NCI-H2196 (cell line): ENCODE data around the gene MMEL1.
"Not testable (repeated sequence)": the region's sequence is repeated elsewhere in the genome, so short reads cannot be mapped to it uniquely, and the experiment has no call there.

Experiments
- DNase-seq: peaks from one replicate; lab custom pipeline; 2025; ENCODE audit not compliant: unreplicated experiment; lab: John Stamatoyannopoulos, UW

The MMEL1 gene

DNA sequence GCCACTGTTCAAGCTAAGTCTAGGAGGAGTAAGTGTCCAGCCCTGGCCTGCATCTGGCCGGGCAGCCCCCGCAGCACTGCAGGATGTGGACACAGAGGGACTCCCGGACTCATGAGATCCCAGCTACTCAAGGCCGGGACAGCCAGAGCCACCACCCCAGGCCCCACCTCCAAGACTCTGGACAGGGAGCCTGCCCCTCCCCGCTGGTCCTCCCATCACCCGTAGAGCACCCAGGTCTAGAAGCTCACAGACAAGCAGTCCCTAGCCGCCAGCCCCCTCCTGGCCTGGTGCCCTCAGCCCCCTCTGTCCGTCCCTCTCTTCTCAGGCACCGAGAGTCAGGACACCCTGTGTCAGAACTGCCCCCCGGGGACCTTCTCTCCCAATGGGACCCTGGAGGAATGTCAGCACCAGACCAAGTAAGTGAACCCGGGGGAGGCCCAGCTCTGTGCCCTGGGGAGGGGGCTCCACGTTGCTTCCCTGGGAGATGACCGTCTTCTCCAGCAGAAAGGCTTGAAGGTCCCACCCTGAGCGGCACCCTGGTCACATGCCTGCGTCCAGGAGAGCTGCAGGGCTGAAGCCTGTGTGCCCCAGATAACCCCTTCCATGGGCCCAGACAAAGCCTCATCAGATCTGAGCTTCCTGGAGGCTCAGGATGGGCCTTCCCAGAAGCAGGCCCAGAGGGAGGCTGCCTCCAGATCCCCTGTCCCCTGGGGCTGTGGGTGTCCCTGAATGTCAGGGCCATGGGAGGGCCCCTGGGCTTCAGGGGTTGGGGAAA, 72.3 kb downstream of the MMEL1 start:
- DNase-seq: no peak

DNA sequence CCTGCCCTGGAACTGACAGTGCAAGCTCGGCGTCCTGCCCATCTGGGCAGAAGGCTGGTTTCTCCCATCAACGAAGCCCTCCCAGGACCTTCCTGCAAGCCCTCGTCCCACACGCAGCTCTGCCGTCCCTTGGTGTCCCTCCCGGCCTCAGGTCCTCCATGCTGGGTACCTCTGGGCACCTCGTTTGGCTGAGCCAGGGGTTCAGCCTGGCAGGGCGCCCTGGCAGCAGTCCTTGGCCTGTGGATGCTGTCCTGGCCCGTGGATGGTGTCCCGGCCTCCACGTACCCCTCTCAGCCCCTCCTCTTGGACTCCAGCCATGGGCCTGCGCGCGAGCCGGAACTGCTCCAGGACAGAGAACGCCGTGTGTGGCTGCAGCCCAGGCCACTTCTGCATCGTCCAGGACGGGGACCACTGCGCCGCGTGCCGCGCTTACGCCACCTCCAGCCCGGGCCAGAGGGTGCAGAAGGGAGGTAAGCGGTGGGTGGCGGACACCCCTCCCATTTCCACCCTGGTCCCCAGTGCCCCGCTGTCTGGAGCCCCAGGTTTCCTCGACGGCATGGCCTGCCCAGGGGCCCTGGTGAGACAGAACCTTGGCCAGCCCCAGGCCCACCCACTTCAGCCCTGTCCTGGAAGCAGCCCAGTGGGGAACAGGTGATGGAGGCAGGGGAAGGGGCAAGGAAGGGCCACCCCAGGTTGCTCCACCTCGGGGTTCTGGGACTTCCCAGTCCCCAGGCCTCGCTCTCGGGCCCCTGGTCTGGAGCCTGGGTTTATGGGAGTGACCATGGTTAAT, 73.1 kb downstream of the MMEL1 start:
- DNase-seq: no peak

DNA sequence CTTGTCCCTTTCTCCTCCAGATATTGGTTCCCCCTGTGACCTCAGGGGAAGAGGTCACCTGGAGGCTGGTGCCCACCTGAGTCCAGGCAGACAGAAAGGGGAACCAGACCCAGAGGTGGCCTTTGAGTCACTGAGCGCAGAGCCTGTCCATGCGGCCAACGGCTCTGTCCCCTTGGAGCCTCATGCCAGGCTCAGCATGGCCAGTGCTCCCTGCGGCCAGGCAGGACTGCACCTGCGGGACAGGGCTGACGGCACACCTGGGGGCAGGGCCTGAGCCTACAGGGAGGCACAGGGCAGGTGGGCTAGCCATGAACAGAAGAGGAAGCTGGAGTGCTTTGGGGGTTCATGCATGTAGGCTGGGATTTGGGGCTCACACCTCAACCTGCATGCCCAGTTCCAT, 74.0 kb downstream of the MMEL1 start:
- no peak for DNase-seq

DNA sequence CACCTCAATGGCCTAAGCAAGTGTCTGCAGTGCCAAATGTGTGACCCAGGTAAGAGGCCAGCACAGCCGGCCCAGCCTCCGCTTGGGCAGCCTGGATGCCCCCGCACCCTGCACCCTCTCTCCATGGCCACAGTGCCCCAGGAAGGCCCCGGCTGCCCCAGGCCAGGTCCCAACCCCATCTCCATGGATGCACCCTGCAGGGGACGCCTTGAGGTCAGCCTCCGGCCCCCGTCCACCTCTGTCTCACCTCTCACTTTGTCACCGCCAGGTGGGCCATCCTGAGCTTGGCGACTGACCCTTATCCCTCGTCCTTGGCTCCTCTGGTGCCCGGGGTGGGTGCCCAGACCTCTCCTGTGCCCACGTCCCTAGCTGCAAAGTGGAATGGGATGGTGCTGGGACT, 74.4 kb downstream of the MMEL1 start:
- DNase-seq: no peak

DNA sequence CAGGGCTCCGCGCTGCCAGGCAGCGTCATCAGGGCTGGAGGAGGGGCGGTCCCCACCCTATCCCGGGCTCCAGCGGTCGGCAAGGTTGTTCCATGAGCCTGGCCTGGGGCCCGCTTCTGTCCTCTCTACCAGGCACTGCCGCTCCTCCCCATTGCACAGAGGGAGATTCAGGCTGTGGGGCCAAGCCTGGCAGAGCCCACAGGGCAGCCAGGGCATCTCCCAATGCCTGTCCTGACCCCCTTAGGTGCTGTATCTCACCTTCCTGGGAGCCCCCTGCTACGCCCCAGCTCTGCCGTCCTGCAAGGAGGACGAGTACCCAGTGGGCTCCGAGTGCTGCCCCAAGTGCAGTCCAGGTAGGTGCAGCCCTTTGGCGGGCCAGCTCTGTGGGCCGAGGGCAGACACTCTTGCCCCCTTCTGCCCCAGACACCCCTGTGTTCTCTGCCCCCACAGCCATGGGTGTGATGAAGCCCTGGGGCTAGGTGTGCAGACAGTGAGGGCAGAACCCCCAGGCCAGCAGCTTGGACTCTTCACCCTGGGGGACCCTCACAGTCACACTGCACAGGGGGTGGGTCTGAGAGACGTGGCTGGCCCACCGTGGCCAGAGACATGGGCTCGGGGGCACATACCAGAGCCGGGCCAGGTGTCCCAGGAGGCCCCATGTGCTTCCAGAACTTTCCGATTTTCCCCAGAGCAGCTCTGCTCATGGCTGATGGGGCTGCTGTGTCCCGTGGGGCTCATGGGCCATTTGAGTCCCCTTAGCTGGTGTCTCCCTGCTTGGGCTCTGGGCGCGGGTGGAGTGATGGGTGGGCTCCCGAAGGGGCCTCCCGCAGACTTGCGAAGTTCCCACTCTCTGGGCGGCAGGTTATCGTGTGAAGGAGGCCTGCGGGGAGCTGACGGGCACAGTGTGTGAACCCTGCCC, 75.1 kb downstream of the MMEL1 start:
- no peak for DNase-seq

DNA sequence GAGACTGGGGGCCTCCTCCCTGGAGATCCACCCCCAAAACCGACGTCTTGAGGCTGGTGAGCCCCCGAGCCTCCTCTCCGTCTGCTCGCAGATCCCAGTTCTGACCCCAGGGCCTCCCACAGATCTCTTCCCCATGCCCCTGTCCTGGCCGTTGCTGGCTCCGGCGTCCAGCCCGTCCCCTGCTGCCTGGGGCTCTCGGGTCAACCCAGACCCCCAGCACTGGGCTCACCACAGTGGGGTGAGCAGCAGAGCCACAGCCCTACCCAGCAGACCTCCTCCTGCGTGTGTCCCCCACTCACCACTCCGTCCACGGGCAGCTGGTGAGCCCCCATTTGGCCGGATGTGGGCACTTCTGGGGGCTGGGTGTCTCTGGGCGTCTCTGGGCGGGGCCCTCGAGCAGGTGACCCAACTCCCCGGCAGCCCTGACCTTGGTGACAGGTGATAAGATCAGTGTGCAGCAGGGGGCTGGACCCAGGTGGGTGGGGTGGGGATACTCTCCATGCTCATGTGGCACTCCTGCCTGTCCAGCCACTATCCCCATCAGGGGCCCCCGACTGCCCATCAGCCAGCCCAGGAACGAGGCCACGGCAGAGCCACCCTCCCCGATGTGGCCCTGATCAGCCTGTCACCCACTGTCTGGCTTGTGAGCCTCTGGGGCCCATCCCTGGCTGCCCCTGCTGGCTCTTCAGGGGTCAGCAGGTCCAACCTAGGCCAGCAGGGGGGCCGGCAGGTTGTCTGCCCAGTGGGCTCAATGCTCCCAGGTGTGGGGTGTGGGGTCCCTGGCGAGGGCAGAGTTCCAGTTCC, 75.9 kb downstream of the MMEL1 start:
- no peak for DNase-seq

DNA sequence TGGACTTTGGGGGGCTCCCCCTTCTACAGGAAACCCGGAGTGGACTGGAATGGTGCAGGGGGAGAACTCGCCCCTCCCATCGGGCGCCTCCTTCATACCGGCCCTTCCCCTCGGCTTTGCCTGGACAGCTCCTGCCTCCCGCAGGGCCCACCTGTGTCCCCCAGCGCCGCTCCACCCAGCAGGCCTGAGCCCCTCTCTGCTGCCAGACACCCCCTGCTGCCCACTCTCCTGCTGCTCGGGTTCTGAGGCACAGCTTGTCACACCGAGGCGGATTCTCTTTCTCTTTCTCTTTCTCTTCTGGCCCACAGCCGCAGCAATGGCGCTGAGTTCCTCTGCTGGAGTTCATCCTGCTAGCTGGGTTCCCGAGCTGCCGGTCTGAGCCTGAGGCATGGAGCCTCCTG, 76.5 kb downstream of the MMEL1 start, which contains the start of gene TNFRSF14:
TSS of gene TNFRSF14 (plus strand) at position 95 of the 401 bp plus-strand sequence. CDS start at position 389, 294 bp downstream.
- DNase-seq: peak; percentile 21

DNA sequence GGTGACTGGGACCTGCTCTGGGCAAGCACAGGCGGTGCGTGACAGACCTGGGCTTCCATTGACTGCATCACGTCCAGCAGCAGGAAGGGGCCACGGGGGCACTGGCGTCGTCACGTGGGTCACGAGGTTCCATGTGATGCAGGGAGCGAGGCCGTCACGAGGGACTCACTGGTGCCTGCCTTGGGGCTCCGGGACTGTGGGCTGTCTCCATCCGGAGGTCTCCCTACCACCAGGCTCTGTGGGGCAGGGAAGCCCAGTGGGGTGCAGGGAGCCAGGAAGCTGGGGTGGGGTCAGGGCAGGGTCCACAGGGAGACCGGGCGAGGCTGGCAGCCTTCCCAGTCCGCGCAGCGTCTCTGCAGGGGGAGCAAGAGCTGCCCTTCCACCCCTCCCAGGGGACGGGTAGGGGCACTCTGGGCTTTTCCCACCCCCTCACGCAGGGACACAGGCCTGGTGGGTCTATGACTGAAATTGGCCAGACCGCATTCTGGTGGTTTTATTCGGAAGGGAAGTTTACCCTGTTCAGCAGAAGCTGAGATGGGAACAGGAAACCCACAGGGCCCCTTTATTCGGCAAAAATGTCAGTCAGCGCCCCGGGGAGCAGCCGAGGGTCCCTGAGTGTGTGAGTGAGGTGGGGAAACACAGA, 77.1 kb downstream of the MMEL1 start:
- peak; percentile 39 for DNase-seq

DNA sequence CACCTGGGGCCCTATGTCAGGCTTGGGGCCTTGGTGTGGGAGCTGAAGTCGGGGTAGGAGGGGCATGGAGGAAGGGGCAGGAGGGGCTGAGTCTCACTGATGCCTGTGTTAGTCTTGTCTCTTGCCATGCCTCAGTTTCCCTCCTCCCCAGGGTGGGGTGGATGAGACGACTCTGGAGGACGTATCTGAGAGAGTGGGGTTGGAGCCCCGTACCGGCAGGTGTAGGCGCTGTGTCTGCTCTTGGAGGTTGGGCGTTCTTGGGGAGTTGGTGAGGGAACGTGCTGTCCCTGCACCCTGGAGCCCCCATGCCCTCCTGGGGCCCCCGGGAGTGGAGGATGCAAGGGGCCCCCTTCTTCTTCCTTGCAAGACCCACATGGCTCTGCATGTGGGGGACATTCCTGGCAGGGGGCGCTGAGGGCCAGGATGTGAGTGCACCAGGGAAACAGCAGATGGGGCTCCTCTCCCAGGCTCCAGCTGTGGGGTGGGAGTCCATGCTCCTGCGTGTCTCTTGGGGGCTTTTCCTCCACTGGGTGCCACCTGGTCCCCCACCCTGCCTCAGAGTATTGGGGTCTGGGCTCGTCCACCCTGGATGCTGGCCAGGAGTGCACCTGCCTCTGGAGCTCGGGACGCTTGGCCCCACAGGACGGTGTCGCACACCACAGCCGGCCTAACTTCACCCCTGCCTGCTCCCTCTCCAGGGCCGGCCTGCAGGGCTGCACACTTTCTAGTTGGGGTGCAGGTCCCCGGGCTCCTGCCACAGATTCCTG, 78.0 kb downstream of the MMEL1 start:
- DNase-seq: no peak

DNA sequence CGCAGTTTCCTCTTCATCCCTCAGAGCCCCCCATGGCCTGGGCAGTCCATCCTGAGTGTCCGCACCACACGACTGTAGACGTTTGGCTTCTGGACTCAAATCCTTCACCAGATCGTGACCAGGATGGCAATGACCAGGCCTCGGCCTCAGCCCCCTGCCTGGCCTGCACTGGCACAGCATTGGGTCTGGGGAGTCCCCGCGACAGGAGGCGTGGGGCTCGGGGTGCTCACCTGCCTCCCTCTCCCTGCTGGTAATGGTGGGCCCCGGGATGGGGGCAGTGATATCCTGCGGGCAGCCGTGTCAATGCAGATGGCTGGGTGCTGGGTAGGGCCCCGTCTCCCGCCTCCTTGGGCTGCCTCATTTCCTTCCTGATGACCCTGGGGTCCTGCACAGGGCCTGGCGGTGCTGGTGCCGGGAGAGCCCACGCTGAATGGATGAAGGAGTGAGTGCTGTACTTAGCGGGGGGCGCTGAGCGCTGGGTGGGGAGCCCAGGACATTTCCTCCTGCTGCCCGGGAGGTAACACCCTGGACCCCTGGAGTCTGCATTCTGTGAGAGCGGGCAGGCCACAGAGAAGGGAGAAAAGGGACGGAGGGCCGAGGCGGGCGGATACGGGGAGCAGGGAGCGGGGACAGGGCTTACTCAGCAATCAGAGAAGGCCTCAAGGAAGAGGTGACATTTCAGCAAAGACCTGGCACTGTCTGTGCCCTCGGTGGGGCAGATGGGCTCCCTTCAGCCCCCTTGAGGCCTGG, 78.8 kb downstream of the MMEL1 start:
- DNase-seq: no peak

DNA sequence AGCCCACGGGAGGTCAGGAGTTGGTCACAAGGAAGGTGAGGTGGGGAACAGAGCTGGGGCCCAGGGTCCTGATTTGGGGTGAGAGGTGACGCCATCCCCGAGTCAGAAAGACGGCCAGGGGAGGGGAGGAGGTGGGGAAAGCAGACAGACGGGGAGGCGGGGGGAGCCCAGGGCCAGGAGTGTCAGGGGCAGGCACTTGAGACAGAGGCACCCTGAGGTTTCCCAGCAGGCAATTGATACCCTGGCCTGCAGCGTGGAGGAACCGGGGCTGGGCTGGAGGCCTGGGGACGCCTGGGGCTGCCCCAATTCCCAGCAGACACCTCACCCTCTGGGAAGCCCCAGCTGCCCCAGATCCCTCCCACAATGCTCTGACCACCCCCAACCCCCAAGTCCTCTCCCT, 79.7 kb downstream of the MMEL1 start:
- not testable (repeated sequence) for DNase-seq

DNA sequence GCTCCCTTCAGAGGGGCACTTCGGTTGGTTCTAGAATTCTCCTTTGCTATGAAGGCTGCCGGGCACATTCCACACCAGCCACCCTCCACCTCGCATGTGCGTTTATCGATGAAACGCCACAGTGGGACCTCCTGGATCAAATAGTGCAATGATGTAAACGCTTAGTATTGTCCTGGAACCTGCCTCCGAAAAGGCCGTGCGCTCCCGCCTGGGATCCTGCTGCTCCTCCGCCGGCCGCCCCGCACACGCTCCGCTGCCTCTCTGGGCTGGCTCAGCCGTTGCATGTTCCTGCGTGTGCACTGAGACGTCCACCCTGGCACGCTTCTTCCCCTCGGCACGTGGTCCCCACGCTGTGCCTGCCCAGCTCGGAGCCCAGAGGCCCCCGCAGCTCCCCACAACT, 80.6 kb downstream of the MMEL1 start:
- no peak for DNase-seq

DNA sequence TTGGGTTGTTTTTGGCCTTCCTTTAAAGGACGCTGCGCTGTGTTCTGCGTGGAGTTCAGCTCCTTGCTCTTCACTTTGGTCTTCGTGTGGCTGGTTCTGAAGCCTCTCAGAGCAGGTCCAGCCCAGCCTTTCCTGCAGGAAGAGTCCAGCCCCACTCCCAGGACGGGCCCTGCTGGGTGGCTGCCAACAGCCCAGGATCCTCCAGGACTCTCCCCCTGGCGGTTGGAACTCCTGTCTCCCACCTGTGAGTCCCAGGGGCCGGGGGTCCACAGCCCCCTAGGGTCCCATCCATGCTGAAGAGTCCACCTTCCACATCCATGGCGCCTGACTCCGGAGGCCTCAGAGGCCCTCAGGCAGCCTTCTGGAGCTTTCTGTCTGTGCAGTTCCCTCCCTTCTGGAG, 81.3 kb downstream of the MMEL1 start:
- DNase-seq: not testable (repeated sequence)

DNA sequence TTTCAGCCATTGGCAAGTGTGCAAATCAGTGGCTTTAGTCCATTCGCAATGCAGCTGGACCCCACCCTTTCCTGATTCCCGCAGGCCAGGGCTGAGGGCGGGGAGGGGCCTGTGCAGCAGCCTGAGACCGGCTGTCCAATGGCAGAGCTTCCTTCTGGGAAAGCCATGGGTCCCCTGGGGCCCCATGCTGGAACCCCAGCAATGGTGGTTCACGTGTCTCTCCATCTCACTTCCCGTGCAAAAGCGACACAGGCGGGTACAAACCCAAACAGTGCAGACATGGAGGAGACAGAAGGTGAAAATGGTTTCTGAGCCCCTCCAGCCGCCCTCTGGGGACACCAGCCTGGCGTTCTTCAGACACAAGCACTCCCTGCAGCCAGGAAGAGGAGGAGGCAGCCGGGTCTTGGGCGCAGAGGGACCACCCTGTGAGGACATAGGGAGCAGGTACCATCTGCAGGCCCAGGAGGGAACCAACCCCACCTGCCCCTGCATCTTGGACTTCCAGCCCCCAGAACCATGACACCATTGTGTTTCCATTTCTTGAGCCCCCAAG, 82.4 kb downstream of the MMEL1 start:
- DNase-seq: not testable (repeated sequence)

DNA sequence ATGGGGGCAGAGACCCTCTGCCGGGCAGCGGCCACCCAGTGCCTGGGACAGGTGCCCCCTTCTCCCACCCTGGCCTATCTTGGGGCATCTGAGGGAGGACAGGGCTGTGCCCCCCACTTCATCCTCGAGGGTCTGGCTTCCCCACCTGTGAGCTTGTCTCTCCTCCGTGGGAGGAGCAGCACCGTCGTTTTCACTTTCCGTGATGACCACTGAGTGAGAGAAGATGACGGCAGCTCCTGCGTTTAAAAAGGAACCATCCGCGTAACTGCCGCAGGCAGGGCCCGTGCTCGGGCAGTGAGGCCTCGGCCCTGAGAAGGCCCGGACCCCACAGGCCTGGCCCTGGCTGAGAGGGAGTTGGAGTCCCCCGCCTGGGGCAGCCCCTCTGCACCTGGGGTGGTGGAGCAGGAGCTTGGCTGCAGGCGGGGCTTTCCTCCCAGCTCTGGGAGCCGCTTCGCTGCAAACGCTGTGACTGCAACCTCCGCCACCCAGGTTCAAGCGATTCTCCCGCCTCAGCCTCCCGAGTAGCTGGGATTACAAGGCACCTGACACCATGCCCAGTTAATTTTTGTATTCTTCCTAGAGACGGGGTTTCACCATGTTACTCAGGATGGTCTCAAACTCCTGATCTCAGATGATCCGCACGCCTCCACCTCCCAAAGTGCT, 83.3 kb downstream of the MMEL1 start:
- DNase-seq: not testable (repeated sequence)

DNA sequence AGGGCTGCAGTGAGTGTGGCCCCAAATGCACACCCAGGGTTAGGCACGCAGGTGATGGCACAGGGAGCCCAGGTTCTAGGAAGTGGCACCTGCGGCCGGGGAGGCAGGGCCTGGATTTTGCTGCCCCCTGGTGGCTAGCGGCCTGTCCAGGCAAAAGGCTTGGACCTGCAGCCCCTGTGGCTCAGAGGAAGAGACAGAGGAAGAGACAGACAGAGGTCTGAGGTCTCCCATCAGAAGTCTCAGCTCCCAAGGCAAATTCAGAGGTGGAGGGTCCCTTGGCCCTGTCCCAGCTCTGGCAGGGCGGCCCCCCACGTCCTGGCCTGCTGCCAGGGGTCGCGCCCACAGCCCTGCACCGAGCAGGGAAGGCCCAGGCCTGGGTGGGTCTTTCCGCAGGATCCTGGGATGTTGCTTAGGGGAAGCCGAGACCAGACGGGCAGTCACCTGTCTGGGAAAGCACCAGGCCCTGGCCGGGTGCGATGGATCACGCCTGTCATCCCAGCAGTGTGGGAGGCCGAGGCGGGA, 84.7 kb downstream of the MMEL1 start:
- DNase-seq: peak; percentile 89
